GM12801 (cell line): ENCODE results near the gene PTGFRN.

Experiments
- CTCF ChIP-seq: IDR thresholded peaks from one replicate; pipeline ENCODE4 v1.5.1; 2011; ENCODE audit warnings: control low read depth; ENCODE audit not compliant: insufficient read length; ENCODE audit errors: extremely low read depth

PTGFRN gene

GRCh38 chr1:116961606-116962005 is 51.9 kb downstream of the PTGFRN start:
- TF ChIP-seq CTCF = no peak

- no peak for TF ChIP-seq CTCF
Observed at GRCh38 chr1:116962987-116963639, 53.4 kb downstream of the PTGFRN start.

- TF ChIP-seq CTCF = no peak
Observed at GRCh38 chr1:116966791-116967190, 57.1 kb downstream of the PTGFRN start.

- TF ChIP-seq CTCF = no peak
Observed at GRCh38 chr1:116968724-116969123, 59.0 kb downstream of the PTGFRN start.

GRCh38 chr1:116971258-116971860 is 61.6 kb downstream of the PTGFRN start:
- TF ChIP-seq CTCF = no peak

- no peak for TF ChIP-seq CTCF
Observed at GRCh38 chr1:116971965-116972673, 62.4 kb downstream of the PTGFRN start.

- TF ChIP-seq CTCF = no peak
Observed at GRCh38 chr1:116972674-116973030, 62.9 kb downstream of the PTGFRN start.
